ENCODE results near the gene CYP27C1.

DNA sequence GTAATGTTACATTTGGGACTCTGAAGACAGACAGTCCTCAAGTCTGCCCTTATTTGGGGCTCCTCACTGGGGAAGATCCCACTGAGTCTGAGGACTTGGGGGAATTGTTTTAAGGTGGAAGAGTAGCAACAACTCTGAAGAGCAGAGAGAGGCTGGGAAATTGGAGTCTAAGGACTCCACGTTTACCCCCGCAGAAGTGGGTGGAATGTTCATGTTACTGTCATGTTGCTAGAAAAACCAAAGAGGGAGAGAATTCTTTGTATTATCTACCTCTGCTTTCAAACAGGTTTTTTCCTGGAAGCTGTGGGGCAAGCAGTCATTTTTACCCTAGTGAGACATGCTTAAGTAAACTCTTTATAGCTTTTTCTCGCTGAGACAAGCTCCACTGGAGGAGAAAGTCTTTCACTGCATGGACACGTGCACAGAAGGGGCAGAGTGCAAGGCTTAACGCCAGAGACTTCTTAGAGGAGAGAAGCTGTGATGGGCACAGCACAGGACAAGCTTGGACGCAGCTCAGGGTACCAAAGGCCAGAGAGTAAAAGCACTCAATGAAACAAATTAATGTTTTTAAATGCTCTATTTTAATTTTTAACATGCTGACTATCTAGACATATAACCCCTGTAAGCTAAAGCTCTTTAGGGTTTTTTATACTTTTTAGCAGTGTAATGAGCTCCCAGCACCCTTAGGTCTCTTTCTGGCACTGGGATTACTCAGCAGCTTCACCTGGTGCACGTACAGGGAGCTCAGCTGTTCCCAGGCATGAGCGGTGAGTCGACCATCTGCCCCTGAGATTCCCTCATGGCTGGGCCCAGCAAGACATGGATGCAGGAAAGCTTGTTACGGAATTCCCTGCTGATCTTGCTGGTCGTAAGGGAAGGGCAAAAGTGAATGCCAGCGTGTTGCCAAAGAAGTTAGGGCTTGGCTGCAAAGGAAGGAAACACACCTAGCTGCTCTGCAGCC is 58.6 kb downstream of the CYP27C1 start:
- TF ChIP-seq, protein P1, sequence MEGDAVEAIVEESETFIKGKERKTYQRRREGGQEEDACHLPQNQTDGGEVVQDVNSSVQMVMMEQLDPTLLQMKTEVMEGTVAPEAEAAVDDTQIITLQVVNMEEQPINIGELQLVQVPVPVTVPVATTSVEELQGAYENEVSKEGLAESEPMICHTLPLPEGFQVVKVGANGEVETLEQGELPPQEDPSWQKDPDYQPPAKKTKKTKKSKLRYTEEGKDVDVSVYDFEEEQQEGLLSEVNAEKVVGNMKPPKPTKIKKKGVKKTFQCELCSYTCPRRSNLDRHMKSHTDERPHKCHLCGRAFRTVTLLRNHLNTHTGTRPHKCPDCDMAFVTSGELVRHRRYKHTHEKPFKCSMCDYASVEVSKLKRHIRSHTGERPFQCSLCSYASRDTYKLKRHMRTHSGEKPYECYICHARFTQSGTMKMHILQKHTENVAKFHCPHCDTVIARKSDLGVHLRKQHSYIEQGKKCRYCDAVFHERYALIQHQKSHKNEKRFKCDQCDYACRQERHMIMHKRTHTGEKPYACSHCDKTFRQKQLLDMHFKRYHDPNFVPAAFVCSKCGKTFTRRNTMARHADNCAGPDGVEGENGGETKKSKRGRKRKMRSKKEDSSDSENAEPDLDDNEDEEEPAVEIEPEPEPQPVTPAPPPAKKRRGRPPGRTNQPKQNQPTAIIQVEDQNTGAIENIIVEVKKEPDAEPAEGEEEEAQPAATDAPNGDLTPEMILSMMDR (IDR thresholded peaks at IDR 0.05; ENCODE audit: low read depth, low read length) = no peak
- TF ChIP-seq EZH2phosphoT487 (IDR thresholded peaks at IDR 0.05; ENCODE audit: low read depth) = no peak
